HepG2 (cell line): ENCODE data around the gene MYH9. TPM values are rescaled to one million over a fixed set of nuclear protein-coding genes. Genes with fewer than 3 reads are reported as not detected.

Experiments
- FOXP1 ChIP-seq, 2 experiments: fragments of 450-650 bp in 1 of 2; IDR thresholded peaks; 2 replicates each; pipeline ENCODE4 v1.6.1; 2017 to 2018; ENCODE audit warnings: antibody characterized with exemption in 1 of 2
- POLR2G ChIP-seq: fragments of 200-400 bp; formaldehyde crosslinking; IDR thresholded peaks from 2 replicates; pipeline ENCODE4 v1.6.1; 2018; ENCODE audit warnings: mild to moderate bottlenecking, low read depth, low read length, moderate library complexity
- SOX6 ChIP-seq, 2 experiments: fragments of 450-650 bp in 1 of 2; sonication (generic) in 1 of 2; formaldehyde crosslinking in 1 of 2; IDR thresholded peaks; 2 replicates each; pipeline versions ENCODE4 v1.4.0 to v1.6.1; 2017 to 2020; ENCODE audit warnings: antibody characterized with exemption in 1 of 2, mild to moderate bottlenecking in 1 of 2, missing genetic modification reagents in 1 of 2
- ZNF550 ChIP-seq: sonication (generic); formaldehyde crosslinking; IDR thresholded peaks from 2 replicates; pipeline ENCODE4 v1.4.0; 2020; ENCODE audit warnings: mild to moderate bottlenecking, missing genetic modification reagents, borderline replicate concordance
- polyA plus RNA-seq, 8 experiments: library from polyadenylated mRNA; depleted of rRNA in 3 of 8; stranded (reverse) in 7 of 8; unstranded in 1 of 8; fragments of >200 nt; fragmentation: Illumina TruSeq in 4 of 8; extraction: Trizol in 4 of 8; gene quantifications; 2 replicates each; pipeline versions ENCODE4 v1.2.1 to v1.2.3, GENCODE V29; 2011 to 2016; ENCODE audit warnings: low read depth in 4 of 8, missing spikeins in 1 of 8, mixed read lengths in 1 of 8; ENCODE audit not compliant: insufficient read depth in 1 of 8
- total RNA-seq, 5 experiments: library from RNA; depleted of rRNA; stranded (reverse); fragments of >200 nt; fragmentation: Illumina TruSeq; extraction: Trizol; gene quantifications; 2 replicates each; pipeline ENCODE4 v1.2.3, GENCODE V29; 2016; ENCODE audit warnings: low read depth in 1 of 5
- TF ChIP-seq, protein P1 (sequence below): IDR thresholded peaks from 2 replicates; pipeline ENCODE4 v1.6.1; 2016; ENCODE audit warnings: low read depth, control low read depth
- TF ChIP-seq, protein P2 (sequence below): sonication (generic); formaldehyde crosslinking; IDR thresholded peaks from 2 replicates; pipeline ENCODE4 v1.8.0; 2022; ENCODE audit warnings: missing genetic modification reagents, mild to moderate bottlenecking, borderline replicate concordance
- TF ChIP-seq, protein P3 (sequence below): sonication (generic); formaldehyde crosslinking; IDR thresholded peaks from 2 replicates; pipeline ENCODE4 v1.8.0; 2022; ENCODE audit warnings: mild to moderate bottlenecking, missing genetic modification reagents, borderline replicate concordance
- TF ChIP-seq, protein P4 (sequence below): sonication (generic); formaldehyde crosslinking; IDR thresholded peaks from 2 replicates; pipeline ENCODE4 v1.4.0; 2020; ENCODE audit warnings: missing genetic modification reagents
- TF ChIP-seq, protein P5 (sequence below): sonication (generic); formaldehyde crosslinking; IDR thresholded peaks from 2 replicates; pipeline ENCODE4 v1.9.0; 2021; ENCODE audit warnings: missing genetic modification reagents, mild to moderate bottlenecking, borderline replicate concordance
- TF ChIP-seq, protein P6 (sequence below): sonication (generic); formaldehyde crosslinking; IDR thresholded peaks from 2 replicates; pipeline ENCODE4 v1.4.0; 2020; ENCODE audit warnings: mild to moderate bottlenecking, missing genetic modification reagents
- TF ChIP-seq, protein P7 (sequence below): sonication (generic); formaldehyde crosslinking; conservative IDR thresholded peaks from 2 replicates; pipeline ENCODE4 v1.4.0; 2020; ENCODE audit warnings: mild to moderate bottlenecking, missing genetic modification reagents, moderate library complexity

Gene MYH9
- total and polyA plus RNA-seq, 2 of the 13 experiments (the other 11 are each of a cell fraction or from before 2014, with no cell fraction given), result 50.7 to 98.5 TPM

DNA sequence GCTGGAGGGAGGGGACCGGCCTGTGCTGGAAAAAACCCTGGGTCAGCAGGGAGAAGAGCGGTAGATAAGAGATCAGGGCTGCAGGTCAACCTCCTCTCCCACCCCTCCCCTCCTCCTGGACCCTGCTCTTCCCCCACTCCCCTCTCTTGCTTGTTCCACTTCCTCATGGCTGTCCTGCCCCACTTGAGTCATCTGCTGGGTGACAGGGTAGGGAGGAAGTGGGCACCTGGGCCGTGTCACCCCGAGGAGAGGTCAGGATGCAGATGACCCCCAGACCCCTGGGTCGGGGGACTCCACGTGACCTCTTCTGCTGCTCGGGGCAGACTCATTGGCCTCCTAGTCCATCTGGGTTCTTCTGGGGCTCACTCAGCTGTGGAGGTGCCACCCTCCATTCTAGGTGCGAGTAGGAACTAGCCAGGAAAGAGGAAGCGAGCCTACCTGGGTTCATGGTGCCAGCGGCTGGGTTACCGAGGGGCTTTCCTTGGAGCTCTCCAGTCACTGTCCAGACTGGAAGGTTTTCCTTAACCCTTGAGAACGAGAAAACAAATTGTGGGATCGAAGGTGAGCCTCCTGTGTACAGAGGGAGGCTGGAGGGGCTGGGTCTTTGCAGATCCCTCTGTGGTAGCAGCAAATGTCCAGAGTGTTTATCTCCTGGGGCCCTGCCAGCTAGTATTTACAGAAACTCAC, 154.9 kb downstream of the MYH9 start (continued):
- TF ChIP-seq, protein P1, sequence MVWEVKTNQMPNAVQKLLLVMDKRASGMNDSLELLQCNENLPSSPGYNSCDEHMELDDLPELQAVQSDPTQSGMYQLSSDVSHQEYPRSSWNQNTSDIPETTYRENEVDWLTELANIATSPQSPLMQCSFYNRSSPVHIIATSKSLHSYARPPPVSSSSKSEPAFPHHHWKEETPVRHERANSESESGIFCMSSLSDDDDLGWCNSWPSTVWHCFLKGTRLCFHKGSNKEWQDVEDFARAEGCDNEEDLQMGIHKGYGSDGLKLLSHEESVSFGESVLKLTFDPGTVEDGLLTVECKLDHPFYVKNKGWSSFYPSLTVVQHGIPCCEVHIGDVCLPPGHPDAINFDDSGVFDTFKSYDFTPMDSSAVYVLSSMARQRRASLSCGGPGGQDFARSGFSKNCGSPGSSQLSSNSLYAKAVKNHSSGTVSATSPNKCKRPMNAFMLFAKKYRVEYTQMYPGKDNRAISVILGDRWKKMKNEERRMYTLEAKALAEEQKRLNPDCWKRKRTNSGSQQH (CRISPR knock-in tag), result no peak
- TF ChIP-seq, protein P2, sequence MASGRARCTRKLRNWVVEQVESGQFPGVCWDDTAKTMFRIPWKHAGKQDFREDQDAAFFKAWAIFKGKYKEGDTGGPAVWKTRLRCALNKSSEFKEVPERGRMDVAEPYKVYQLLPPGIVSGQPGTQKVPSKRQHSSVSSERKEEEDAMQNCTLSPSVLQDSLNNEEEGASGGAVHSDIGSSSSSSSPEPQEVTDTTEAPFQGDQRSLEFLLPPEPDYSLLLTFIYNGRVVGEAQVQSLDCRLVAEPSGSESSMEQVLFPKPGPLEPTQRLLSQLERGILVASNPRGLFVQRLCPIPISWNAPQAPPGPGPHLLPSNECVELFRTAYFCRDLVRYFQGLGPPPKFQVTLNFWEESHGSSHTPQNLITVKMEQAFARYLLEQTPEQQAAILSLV, result 0 out of 2 replicates have a peak, but pooled peaks have one; percentile 32
- TF ChIP-seq, protein P3, sequence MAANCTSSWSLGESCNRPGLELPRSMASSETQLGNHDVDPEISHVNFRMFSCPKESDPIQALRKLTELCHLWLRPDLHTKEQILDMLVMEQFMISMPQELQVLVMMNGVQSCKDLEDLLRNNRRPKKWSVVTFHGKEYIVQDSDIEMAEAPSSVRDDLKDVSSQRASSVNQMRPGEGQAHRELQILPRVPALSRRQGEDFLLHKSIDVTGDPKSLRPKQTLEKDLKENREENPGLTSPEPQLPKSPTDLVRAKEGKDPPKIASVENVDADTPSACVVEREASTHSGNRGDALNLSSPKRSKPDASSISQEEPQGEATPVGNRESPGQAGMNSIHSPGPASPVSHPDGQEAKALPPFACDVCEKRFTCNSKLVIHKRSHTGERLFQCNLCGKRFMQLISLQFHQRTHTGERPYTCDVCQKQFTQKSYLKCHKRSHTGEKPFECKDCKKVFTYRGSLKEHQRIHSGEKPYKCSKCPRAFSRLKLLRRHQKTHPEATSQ (CRISPR knock-in tag), result no peak
- TF ChIP-seq, protein P4, sequence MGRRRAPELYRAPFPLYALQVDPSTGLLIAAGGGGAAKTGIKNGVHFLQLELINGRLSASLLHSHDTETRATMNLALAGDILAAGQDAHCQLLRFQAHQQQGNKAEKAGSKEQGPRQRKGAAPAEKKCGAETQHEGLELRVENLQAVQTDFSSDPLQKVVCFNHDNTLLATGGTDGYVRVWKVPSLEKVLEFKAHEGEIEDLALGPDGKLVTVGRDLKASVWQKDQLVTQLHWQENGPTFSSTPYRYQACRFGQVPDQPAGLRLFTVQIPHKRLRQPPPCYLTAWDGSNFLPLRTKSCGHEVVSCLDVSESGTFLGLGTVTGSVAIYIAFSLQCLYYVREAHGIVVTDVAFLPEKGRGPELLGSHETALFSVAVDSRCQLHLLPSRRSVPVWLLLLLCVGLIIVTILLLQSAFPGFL (CRISPR knock-in tag), result no peak
- TF ChIP-seq, protein P5, sequence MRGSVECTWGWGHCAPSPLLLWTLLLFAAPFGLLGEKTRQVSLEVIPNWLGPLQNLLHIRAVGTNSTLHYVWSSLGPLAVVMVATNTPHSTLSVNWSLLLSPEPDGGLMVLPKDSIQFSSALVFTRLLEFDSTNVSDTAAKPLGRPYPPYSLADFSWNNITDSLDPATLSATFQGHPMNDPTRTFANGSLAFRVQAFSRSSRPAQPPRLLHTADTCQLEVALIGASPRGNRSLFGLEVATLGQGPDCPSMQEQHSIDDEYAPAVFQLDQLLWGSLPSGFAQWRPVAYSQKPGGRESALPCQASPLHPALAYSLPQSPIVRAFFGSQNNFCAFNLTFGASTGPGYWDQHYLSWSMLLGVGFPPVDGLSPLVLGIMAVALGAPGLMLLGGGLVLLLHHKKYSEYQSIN, result no peak
- no peak for TF ChIP-seq SOX6 (IDR thresholded peaks at IDR 0.05)
- TF ChIP-seq SOX6 (CRISPR knock-in tag; IDR thresholded peaks at IDR 0.05), result 0 out of 2 replicates have a peak, but pooled peaks have one; percentile 33
- no peak for TF ChIP-seq ZNF550 (CRISPR knock-in tag)
- TF ChIP-seq FOXP1 (IDR thresholded peaks at IDR 0.05), result no peak
- TF ChIP-seq FOXP1 (CRISPR knock-in tag; IDR thresholded peaks at IDR 0.05), result peak; percentile 46; the same call in 1 of the 2 replicates
- TF ChIP-seq, protein P6, sequence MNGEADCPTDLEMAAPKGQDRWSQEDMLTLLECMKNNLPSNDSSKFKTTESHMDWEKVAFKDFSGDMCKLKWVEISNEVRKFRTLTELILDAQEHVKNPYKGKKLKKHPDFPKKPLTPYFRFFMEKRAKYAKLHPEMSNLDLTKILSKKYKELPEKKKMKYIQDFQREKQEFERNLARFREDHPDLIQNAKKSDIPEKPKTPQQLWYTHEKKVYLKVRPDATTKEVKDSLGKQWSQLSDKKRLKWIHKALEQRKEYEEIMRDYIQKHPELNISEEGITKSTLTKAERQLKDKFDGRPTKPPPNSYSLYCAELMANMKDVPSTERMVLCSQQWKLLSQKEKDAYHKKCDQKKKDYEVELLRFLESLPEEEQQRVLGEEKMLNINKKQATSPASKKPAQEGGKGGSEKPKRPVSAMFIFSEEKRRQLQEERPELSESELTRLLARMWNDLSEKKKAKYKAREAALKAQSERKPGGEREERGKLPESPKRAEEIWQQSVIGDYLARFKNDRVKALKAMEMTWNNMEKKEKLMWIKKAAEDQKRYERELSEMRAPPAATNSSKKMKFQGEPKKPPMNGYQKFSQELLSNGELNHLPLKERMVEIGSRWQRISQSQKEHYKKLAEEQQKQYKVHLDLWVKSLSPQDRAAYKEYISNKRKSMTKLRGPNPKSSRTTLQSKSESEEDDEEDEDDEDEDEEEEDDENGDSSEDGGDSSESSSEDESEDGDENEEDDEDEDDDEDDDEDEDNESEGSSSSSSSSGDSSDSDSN (CRISPR knock-in tag), result peak; percentile 21; the same call in 1 of the 2 replicates
- peak; percentile 45; the same call in 1 of the 2 replicates for TF ChIP-seq POLR2G
- TF ChIP-seq, protein P7, sequence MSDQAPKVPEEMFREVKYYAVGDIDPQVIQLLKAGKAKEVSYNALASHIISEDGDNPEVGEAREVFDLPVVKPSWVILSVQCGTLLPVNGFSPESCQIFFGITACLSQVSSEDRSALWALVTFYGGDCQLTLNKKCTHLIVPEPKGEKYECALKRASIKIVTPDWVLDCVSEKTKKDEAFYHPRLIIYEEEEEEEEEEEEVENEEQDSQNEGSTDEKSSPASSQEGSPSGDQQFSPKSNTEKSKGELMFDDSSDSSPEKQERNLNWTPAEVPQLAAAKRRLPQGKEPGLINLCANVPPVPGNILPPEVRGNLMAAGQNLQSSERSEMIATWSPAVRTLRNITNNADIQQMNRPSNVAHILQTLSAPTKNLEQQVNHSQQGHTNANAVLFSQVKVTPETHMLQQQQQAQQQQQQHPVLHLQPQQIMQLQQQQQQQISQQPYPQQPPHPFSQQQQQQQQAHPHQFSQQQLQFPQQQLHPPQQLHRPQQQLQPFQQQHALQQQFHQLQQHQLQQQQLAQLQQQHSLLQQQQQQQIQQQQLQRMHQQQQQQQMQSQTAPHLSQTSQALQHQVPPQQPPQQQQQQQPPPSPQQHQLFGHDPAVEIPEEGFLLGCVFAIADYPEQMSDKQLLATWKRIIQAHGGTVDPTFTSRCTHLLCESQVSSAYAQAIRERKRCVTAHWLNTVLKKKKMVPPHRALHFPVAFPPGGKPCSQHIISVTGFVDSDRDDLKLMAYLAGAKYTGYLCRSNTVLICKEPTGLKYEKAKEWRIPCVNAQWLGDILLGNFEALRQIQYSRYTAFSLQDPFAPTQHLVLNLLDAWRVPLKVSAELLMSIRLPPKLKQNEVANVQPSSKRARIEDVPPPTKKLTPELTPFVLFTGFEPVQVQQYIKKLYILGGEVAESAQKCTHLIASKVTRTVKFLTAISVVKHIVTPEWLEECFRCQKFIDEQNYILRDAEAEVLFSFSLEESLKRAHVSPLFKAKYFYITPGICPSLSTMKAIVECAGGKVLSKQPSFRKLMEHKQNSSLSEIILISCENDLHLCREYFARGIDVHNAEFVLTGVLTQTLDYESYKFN, result peak; percentile 48; the same call in 1 of the 2 replicates
- TF ChIP-seq, all 625 proteins: peak for 21
